OCI-LY7 (cell line): Measurements from ENCODE around the gene PTCRA. TPM values are rescaled to one million over a fixed set of nuclear protein-coding genes. Genes with fewer than 3 reads are reported as not detected.

Experiments used
- BruUV-seq: library from RNA; stranded (reverse); fragments of 400-500 nt; replicated peaks from 2 replicates; lab custom pipeline; 2021; lab: Mats Ljungman, UMichigan
- CTCF ChIA-PET: fragments of 300-600 bp; sonication (Branson Sonifier 250); formaldehyde crosslinking; loops from one replicate; lab custom pipeline; 2022; ENCODE audit warnings: antibody characterized with exemption; ENCODE audit not compliant: unreplicated experiment; lab: Charles Lee
- POLR2A ChIA-PET: fragments of 300-600 bp; sonication (Branson Sonifier 250); formaldehyde crosslinking; loops from one replicate; lab custom pipeline; 2022; ENCODE audit warnings: antibody characterized with exemption; lab: Charles Lee
- DNase-seq: peaks from one replicate; pipeline ENCODE4 v3.0.0-alpha.2; 2015; ENCODE audit warnings: low spot score
- H2AFZ ChIP-seq: fragments of 200-600 bp; sonication (generic), shearing (Covaris generic); 2 replicates; pipeline ENCODE4 v1.6.1; 2014; ENCODE audit warnings: mild to moderate bottlenecking, antibody characterized with exemption, low read length, moderate library complexity
- H3K27ac ChIP-seq: fragments of 200-600 bp; sonication (generic); 2 replicates; pipeline ENCODE4 v1.5.1; 2014; ENCODE audit warnings: mixed run types, low read depth, mild to moderate bottlenecking, moderate library complexity, low read length, inconsistent platforms; ENCODE audit not compliant: poor library complexity, severe bottlenecking
- H3K36me3 ChIP-seq: fragments of 200-600 bp; sonication (generic); 2 replicates; pipeline ENCODE4 v1.6.1; 2014; ENCODE audit warnings: mild to moderate bottlenecking, antibody characterized with exemption, low read length, moderate library complexity, mixed read lengths; ENCODE audit not compliant: insufficient read depth
- H3K4me1 ChIP-seq: fragments of 200-600 bp; sonication (generic); 2 replicates; pipeline ENCODE4 v1.5.1; 2014; ENCODE audit warnings: mild to moderate bottlenecking, low read length; ENCODE audit not compliant: insufficient read depth, poor library complexity, severe bottlenecking
- H3K4me2 ChIP-seq: fragments of 200-600 bp; sonication (generic); 2 replicates; pipeline ENCODE4 v1.6.1; 2014; ENCODE audit warnings: mild to moderate bottlenecking, low read length
- H3K4me3 ChIP-seq: fragments of 200-600 bp; sonication (generic); 2 replicates; pipeline ENCODE4 v1.5.1; 2014; ENCODE audit warnings: mild to moderate bottlenecking, low read depth, low read length; ENCODE audit not compliant: poor library complexity, severe bottlenecking
- H3K79me2 ChIP-seq: fragments of 200-600 bp; sonication (generic); 2 replicates; pipeline ENCODE4 v1.6.1; 2016; ENCODE audit warnings: low read depth, mild to moderate bottlenecking, low read length, moderate library complexity, mixed read lengths; ENCODE audit not compliant: insufficient read depth
- H3K9me2 ChIP-seq: fragments of 200-600 bp; sonication (generic); 2 replicates; pipeline ENCODE4 v1.6.1; 2016; ENCODE audit warnings: mild to moderate bottlenecking, low read length, mixed read lengths; ENCODE audit not compliant: insufficient read depth
- H3K9me3 ChIP-seq: fragments of 200-600 bp; sonication (generic); 2 replicates; pipeline ENCODE4 v1.6.1; 2014; ENCODE audit warnings: mild to moderate bottlenecking, mixed run types, low read length, mixed read lengths
- H4K20me1 ChIP-seq: fragments of 200-600 bp; sonication (generic); 2 replicates; pipeline ENCODE4 v1.6.1; 2014; ENCODE audit warnings: mild to moderate bottlenecking, antibody characterized with exemption, low read length, moderate library complexity, mixed read lengths; ENCODE audit not compliant: insufficient read depth
- CTCF ChIP-seq: fragments of 200-600 bp; sonication (generic); conservative IDR thresholded peaks from 2 replicates; pipeline ENCODE4 v1.5.1; 2014; ENCODE audit warnings: mild to moderate bottlenecking, antibody characterized with exemption, low read length, moderate library complexity, mixed read lengths
- EZH2phosphoT487 ChIP-seq: fragments of 200-600 bp; sonication (generic); IDR thresholded peaks from 2 replicates; pipeline ENCODE4 v1.6.1; 2018; ENCODE audit warnings: low read depth, borderline replicate concordance, mild to moderate bottlenecking, mixed run types, antibody characterized with exemption, low read length, moderate library complexity, mixed read lengths
- intact Hi-C: fragments of 100-400 bp; cut with micrococcal nuclease; formaldehyde crosslinking; loops from one replicate; pipeline ENCODE4 v1.10.0; 2022; ENCODE audit not compliant: unreplicated experiment
- total RNA-seq, 2 experiments: library from RNA; depleted of rRNA in 1 of 2; stranded (reverse); fragments of >200 nt in 1 of 2; shearing (Covaris generic) in 1 of 2; gene quantifications; 2 replicates each; pipeline ENCODE4 v1.2.3, GENCODE V29; 2014 to 2022

The PTCRA gene
- total RNA-seq, 2 experiments from 2014 or later = 0.85 to 0.91 TPM

- TF ChIP-seq CTCF = no peak
- TF ChIP-seq EZH2phosphoT487 = no peak
- no TSS peak for BruUV-seq
- Histone ChIP-seq H3K79me2 (no peaks in the 10 kb centered on the region), H2AFZ (no peak overlapping the region), H4K20me1 (no peaks in the 10 kb centered on the region), H3K9me2 (no peaks in the 10 kb centered on the region), H3K4me1 (no peaks in the 10 kb centered on the region), H3K36me3 (no peaks in the 10 kb centered on the region), H3K4me3 (no peak overlapping the region), H3K9me3 (no peaks in the 10 kb centered on the region), H3K4me2 (no peak overlapping the region), H3K27ac (no peak overlapping the region)
- intact Hi-C loops = no loop called here
- no peak for DNase-seq
- ChIA-PET POLR2A (no interaction called here), CTCF (no interaction called here)
Measured at GRCh38 chr6:42958125-42958524, 42.3 kb downstream of the PTCRA start.

- TF ChIP-seq EZH2phosphoT487 (no peak), CTCF (no peak)
- intact Hi-C loops = no loop called here
- H3K9me2 ChIP-seq = no peaks in the 10 kb centered on the region
- ChIA-PET POLR2A (no interaction called here), CTCF (no interaction called here)
- no peak overlapping the region for H3K4me2 ChIP-seq
- H3K4me1 ChIP-seq = no peaks in the 10 kb centered on the region
- no TSS peak for BruUV-seq
- no peak overlapping the region for H3K4me3 ChIP-seq
- no peak for DNase-seq
- H3K27ac ChIP-seq = no peak overlapping the region
- peaks cover 8% of the 10 kb centered on the region; the same call in 1 of the 2 replicates for H3K36me3 ChIP-seq
- no peaks in the 10 kb centered on the region for H4K20me1 ChIP-seq
- H3K9me3 ChIP-seq = no peaks in the 10 kb centered on the region
- no peaks in the 10 kb centered on the region for H3K79me2 ChIP-seq
- no peak overlapping the region for H2AFZ ChIP-seq
Measured at GRCh38 chr6:42959917-42960242, 44.0 kb downstream of the PTCRA start.

- ChIA-PET POLR2A (no interaction called here), CTCF (no interaction called here)
- Histone ChIP-seq H3K36me3 (peaks cover 9% of the 10 kb centered on the region; the same call in 1 of the 2 replicates), H3K79me2 (no peaks in the 10 kb centered on the region), H3K4me2 (no peak within 1 kb of the TSS), H3K4me1 (no peaks in the 10 kb centered on the region), H3K27ac (no peak within 1 kb of the TSS), H3K4me3 (no peak within 1 kb of the TSS), H2AFZ (no peak within 1 kb of the TSS), H3K9me3 (no peaks in the 10 kb centered on the region), H4K20me1 (no peaks in the 10 kb centered on the region), H3K9me2 (no peaks in the 10 kb centered on the region)
- TF ChIP-seq EZH2phosphoT487 (no peak), CTCF (no peak)
- intact Hi-C loops = no loop called here
- DNase-seq = no peak
- BruUV-seq = no TSS peak
Measured at GRCh38 chr6:42960243-42961019, 44.6 kb downstream of the PTCRA start, which contains the start of gene GNMT. Gene GNMT, plus strand, starts transcription at chr6:42960754. Its CDS starts 14 bp downstream, at chr6:42960768.
